Lower leg skin (tissue), 3 donors: Measurements from ENCODE around the gene SLAIN2.

Experiments used
- CTCF ChIP-seq, 3 donors: fragments of 450-650 bp; IDR thresholded peaks; one replicate each; pipeline ENCODE4 v1.5.1; 2016; ENCODE audit warnings: antibody characterized with exemption in 3 of 3, mild to moderate bottlenecking in 3 of 3, moderate library complexity in 2 of 3
- POLR2A ChIP-seq, 2 donors: fragments of 450-650 bp; IDR thresholded peaks; one replicate each; pipeline ENCODE4 v1.6.1; 2016 to 2017; ENCODE audit warnings: antibody characterized with exemption in 2 of 2, mild to moderate bottlenecking in 1 of 2, moderate library complexity in 1 of 2

- TF ChIP-seq CTCF (IDR thresholded peaks at IDR 0.05) = no peak
- TF ChIP-seq POLR2A (IDR thresholded peaks at IDR 0.05) = no peak
Observed at GRCh38 chr4:48342606-48342880, 1.2 kb downstream of the SLAIN2 start.
